GM18909 (cell line): ENCODE measurements around the gene GNPDA2.
"Not testable (repeated sequence)": the region's sequence is repeated elsewhere in the genome, so short reads cannot be mapped to it uniquely, and the experiment has no call there.

Experiments used
- ATAC-seq: cut with Tn5 transposase; IDR thresholded peaks from one replicate; pipeline ENCODE4 v1.9.1; 2021; ENCODE audit warnings: mild to moderate bottlenecking; ENCODE audit not compliant: unreplicated experiment, poor library complexity

GNPDA2 gene

DNA sequence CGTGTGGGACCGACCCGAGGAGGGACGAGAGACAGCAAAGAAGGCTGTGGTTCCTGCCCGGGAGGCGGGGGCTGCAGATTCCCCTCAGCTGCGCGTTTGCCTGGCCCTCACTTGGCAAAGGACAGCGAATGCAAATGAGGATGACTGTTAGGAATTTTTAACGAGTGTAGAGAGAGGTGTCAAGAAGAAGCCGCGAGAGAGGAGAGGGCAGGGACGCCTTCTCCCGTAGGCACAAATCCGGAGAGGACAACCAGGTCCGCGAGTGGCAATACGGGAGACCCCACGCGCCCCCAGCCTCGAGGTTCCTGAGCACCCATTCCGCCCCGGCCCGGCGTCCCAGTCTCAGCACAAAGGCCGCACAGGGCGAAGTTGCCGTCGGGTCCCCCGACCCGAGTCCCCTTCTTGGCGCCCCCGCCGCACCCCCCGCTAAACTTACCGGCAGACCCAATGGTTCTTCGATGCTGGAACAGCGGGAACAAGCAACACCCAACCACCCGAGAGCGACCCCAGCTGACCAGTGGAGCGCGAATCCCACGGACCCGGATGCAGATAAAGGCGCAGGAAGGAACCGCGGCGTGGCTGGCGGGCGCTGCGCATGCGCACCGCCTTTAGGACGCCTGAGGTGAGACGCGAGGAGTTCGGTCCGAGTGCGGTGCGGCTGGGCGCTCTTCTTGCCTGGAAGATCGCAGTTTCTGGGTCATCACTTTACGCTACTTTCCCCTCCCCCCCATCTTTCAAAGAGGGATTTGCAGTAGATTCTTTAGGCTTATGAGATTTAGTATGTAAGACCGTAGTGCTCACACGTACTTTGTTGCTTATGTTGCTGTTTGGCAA, at the start of gene GNPDA2:
TSS of gene GNPDA2 (minus strand) at position 519 of the 834 bp plus-strand sequence. CDS start 4,349 bp downstream, outside the sequence.
- peak; percentile 95 for ATAC-seq

DNA sequence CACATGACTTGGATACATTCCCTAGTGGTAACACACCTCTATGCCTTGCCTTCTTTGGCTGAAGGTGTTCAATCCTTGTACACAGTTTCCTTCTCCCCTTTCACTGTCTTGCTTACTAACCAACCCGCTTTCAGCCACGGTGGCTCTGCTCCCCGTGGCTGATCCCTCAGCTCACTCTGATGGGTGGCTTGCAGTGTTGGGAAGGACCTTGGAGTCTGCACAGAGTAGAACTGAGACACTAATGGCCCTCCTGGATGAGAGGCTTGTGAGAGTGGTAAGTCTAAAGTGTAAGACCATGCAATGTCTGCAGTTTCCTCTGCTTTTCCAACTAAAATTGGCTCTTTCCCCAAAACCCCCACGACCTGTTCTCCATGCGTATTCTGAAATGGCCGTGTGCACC, 46.0 kb upstream of the GNPDA2 start:
- no peak for ATAC-seq

DNA sequence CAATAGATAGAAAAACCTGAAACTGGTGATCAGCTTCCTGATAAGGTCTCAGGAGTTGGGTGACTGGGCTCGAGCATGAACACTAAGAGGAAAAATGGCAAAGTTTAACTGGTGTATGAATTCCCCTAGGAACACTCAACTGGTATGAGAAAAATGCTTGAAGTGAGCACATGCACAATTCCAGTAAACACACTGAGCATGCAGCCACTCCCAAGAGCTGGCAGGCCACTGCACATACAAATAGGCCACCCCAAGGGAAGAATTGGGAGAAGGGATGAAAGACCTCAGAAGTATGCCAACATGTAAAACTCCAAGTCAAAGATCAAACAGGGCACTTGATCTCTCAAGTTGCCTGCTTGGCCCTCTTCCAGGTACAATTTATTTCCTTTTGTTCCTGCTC, 45.4 kb upstream of the GNPDA2 start:
- no peak for ATAC-seq

DNA sequence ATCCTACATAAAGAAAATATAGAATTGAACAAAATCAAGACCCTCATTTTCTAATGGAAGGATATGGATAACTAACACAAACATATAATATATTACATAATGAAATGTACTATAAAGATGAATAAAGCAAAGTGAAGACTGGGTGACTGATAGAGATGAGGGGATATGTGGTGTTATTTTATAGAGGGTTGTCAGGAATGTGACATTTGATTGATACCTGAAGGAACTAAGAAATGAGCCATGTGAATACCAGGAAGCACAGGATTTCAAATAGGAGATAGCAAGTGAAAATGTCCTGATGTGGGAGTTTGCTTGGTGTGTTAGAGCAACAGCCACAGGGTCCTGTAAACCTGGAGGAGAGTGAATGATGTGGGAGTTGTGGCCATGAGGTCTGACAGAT, 40.1 kb upstream of the GNPDA2 start:
- ATAC-seq = no peak

DNA sequence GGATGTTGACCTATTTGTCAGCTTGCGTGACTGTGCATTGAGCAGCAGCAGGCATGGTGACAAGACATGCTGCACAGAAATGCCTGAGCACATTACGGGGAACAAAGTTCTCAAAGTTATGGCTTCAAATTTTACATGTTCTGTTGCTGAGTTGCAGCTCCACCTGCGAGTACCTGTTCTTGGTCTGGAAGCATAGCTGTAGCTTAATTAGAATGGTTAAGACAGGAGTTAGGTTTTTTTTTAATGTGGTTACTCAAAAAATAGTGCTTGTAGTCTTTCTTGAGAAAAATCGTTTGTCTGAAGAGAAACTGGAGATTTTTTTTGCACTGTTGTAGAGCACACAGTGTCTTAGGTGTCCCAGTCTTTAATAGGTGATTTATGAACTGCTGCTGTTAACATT, 38.8 kb upstream of the GNPDA2 start:
- ATAC-seq = no peak

DNA sequence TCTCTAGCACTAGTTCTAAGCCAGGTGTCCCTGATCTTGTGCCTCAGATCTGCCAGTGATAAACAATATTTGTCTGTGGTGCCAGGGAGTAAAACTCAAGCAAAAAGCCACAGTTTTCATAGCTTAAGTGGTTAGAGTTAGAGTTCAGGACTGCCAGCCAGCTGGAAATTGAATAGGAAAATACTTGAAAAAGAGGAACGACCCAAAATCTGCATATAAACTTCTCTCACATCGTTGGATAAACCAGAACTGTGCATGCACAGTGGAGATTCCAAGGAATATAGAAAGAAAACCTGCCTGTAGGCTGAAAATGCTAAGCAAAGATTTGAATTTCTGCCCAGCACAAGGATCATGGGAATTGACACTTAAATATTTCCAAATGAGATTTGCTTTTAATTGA, 35.0 kb upstream of the GNPDA2 start:
- ATAC-seq = no peak

DNA sequence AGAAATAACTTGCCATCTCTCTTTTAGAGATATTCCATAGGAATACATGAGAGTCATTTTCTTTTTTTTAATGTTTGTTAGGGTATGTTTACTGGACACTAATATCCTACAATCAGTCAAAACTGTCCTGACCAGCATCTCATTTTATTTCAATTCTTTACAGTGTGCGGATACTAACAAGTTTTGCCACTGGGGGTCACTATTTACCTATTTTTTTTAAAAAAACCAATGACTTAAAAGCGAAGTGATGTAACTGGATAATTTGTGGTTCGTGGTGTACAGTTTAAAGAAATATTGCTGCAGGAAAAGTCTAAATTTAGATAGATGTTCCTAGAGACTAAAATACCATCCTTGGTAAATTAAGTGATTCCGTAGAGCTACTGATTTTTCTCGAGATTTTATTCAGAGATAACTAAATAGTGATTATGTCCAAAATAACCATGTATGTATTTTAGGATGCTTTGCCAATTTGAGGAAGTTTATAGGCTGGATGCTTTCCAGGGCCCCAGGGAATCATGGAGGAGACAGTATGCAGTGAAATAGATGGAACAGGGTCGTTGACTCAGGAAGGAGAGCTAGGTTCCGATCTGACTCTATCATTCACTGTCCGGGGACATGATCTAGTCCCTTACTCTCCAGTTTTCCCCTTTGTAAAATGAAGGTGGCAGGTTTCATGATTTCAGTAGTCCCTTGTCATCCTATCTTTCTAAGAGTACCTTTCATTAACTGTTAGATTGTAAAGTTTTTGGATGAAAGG, 34.0 kb upstream of the GNPDA2 start:
- ATAC-seq = peak; percentile 78

DNA sequence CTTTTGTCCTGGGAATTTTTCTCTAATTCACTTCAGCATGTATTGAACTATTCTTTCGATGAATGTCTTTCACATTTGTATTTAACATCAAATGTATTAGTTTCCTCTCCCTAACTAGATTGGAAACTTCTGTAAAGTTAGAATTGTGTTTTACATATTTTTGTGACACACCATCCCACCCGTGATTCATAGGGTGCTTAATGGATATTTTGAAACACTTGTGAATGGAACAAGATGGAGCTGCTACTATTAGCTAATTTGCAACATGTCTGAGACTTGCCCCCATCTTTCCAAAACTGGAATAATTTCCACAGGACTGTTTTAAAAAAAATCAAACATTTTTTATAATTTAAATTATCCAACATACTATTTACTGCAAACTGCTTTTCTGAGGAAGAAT, 30.2 kb upstream of the GNPDA2 start:
- ATAC-seq = no peak

DNA sequence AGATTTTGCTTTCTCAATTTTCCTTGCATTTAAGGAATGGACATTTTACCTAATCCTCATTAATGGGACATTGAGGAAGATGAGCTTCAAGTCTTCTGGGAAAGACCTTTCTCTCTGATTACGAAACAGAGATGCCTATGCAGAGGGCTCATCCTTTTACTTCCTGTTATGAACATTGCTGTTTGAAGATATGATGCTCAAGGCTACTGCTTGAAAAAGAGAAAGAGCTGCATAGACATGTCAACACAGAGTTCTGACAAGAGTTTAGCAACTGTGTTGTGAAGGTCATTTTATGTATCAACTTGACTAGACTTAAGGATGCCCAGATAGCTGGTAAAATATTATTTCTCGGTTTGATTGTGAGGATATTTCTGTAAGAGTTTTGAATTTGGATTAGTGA, 13.8 kb upstream of the GNPDA2 start:
- ATAC-seq = no peak

DNA sequence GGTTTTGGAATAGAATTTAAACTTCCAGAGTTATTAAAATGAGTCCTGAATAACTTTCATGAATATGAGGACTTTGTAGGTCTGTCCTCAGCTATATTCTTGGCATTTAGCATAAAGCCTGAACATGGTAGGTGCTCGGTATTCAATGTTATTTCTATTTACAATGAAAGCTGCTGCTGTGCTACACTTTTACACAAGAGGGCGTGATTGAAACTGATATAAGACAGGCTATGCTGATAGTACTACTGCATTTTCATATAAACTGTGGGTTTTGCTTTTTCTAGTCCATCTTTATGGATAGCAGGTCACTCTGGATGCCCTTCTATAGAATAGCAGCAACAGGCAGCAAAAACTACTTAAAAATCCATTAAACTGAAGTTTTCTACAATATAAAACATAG, 12.3 kb upstream of the GNPDA2 start:
- ATAC-seq = no peak

DNA sequence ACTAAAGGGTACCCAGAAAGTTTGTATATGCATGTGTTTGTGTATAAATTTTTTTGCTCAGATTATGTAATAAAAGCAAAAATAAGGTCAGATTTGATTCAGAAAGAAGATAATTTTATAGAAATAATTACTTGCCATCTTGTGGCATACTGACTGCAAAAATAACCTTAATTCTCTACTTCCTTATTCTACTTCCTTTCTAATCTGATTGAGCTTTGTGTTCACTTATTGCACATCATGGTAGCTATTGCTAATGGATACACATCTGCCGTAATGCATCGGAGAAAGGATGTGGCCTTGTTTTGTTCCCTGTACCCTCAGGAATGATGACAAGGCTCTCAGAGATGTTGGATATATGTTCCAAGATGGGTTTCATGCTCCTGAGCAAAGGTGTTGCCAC, 10.5 kb upstream of the GNPDA2 start:
- ATAC-seq = no peak

DNA sequence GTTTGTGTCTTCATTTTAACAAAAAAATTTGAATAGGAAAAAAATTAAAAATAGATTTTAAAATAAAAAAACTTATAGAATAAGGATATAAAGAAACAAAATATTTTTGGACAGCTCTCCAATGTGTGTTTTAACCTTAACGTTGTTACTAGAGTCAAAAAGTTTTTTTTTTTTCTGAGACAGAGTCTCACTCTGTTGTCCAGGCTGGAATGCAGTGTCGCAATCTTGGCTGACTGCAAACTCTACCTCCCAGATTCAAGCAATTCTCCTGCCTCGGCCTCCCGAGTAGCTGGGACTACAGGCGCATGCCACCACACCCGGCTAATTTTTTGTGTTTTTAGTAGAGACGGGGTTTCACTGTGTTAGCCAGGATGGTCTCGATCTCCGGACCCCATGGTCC, 2.3 kb upstream of the GNPDA2 start:
- not testable (repeated sequence) for ATAC-seq

DNA sequence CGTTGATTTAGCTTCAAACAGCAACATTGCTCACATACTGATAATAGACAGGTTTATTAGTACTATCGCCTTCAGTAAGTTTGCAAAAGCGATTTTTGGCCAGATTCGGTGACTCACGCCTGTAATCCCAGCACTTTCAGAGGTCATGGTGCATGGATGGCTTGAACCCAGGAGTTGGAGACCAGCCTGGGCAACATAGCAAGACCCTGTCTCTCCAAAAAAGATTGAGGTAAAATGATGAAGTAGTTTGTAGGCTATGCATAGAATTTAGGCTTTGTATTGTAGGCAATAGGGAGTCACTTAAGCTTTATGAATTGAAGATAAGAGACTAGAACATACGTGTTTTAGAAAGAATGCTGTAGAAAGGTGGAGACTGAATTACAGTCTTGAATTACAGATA, 1.1 kb upstream of the GNPDA2 start:
- no peak for ATAC-seq

DNA sequence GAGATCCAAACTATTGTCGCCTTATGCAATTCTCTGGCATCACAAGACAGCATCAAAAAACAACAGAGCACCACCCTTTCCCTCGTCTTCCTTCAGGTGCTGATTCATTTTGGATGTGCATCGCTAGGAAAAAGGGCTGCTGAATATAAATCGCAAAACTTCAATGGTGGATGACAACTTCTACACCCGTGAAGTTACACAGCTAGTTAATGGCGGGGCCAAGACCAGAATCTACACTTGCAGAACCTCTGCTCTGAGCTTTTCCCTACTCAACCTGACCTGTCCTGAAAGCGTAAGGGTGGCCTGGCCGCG, 674 bp downstream of the GNPDA2 start:
- no peak for ATAC-seq

DNA sequence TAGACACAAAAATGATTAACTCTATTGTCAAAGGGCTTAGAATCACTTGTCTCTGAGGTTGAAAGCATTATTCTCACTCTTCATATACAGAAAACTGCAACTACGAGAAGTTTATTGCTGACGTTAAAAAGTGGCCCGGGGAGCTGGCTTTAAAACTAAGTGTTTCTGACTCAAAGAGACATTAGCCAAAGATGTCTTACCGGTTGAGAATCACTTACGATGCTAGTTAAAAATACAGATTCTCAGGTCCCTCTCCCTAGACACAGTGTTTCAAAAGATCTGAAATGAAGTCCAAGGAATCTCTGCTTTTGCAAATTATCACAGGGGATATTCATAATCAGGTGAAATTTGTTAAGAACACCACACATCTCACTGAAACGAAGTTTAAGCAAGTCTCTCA, 1.2 kb downstream of the GNPDA2 start:
- ATAC-seq = no peak

DNA sequence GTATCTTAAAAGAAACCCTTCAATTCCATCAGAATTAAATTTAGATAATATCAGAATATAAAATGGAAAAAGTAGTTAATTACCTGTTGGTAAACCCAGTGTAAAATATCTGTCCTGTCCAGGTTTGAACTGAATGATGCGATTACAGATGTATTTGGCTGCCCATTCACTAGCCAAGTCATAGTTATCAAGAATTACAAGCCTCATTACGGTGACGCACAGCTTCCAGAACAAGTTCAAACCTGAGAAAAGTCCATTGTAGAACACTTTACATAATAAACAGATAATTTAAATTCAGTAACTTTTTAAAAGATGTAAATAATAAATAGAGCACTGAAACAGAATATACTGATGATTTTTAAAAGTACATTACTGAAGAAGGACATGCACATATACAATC, 4.4 kb downstream of the GNPDA2 start:
- no peak for ATAC-seq

DNA sequence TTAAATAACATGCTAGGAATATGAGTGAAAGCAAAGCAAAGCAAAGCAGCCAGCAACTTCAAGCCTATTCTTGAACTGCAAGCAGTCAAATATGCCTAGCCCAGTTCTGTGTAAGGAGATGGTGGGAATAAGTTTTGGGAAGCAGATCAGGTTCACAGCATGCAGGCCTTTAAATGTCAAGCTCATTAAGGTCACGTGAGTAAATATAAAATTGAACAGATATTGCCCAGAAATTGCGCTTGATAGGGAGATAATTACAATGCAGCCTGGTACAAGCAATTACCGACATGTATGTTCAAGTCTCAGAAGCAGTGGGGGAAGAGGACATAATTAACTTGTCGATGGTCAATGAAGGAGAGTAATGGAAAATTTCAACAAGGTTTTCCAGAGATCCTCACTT, 6.0 kb downstream of the GNPDA2 start:
- ATAC-seq = no peak

DNA sequence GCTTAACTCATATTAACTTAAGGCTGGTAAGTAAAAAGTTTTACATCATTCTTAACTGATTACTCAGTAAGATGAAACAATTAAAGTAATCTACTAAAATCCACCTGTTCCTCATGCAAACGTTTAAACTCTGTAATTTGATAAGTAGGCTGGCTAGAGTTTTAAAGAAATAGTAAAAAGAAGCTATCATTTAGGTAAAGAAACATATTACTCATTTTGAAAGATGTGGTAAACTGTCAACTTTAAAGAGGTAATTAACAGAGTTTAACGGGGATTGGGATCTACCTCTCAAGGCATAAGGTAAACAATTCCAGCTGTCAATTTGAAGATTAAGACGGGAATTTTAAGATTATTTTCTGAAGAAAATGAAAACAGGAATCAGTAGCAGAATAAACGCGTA, 9.8 kb downstream of the GNPDA2 start:
- ATAC-seq = no peak

DNA sequence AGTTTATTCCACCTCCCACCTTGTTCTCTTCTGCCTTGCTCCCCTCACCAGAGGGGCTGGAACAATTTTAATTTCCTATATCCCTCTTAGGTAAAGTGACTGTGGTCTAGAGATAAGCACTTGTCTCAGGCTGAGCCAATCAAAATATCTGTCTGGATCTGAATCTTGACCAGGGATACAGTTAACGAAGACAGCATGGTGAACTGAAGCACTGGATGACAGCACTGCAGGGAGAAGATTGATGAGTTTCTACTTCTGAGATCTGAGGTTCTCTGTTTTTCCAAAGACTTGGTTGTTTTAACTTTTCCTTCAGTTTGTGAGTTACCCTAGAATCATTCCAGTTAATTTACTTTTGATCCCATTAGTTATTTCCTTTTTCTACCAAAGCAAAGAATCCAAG, 13.2 kb downstream of the GNPDA2 start:
- no peak for ATAC-seq

DNA sequence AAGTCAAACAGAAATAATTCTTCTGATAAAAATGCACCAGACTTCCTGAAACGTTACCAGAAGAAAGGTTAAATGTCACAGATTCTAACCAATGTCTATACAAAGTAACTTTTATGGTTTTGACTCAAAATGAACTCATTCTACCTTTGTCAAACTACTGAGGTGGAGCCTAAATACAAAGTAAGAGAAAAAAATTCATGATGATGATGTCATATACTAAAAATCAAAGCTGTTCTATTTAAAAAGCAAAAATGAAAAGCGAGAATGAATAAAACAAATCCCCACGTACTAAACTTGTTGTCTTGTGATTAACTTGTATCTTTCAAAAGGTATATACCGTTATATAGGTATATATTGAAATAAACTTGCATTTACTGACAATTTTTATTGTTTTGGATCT, 21.7 kb downstream of the GNPDA2 start:
- ATAC-seq = no peak

DNA sequence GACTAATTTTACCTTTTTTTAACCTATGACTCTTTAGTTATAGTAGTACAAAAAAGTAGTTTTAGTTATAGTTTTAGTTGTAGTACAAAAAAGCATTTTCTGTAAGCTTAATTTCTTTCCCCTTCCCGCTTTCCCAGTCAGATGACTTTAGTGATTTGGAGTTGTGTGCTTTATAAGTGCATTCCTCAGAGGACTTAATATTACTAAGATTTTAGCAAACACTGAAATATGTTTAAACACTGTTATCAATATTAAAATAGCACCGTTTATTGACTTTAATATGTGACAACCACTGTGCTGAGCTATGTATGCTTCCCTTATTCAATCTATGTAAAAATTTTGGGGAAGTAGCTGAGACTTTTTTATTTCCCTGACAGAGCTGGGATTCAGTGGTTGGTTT, 25.3 kb downstream of the GNPDA2 start:
- no peak for ATAC-seq

DNA sequence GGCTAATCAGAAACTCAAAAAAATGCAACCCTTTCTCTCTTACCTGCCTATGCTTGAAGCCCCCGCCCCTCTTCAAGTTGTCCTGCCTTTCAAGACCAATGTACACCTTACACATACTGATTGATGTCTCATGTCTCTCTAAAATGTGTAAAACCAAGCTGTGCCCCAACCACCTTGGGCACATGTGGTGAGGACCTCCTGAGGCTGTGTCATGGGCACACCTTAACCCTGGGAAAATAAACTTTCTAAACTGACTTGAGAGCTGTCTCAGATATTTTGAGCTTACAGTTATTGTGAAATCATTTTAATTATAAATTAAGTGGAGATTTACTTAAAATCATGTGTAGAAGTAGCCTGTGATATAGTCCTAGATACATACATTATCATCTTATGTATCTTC, 25.9 kb downstream of the GNPDA2 start:
- no peak for ATAC-seq
